GM10266 (cell line): ENCODE data around the gene EFNB1.

Source experiments
- DNase-seq: peaks from one replicate; pipeline ENCODE4 v3.0.0; 2012; ENCODE audit errors: extremely low spot score
- CTCF ChIP-seq: IDR thresholded peaks from 2 replicates; pipeline ENCODE4 v1.5.1; 2012; ENCODE audit warnings: mild to moderate bottlenecking, low read depth; ENCODE audit not compliant: control insufficient read depth, insufficient read depth; ENCODE audit errors: missing control alignments

The EFNB1 gene

GRCh38 chrX:68847172-68847571 is 18.4 kb downstream of the EFNB1 start:
- DNase-seq, result no peak
- TF ChIP-seq CTCF, result no peak

GRCh38 chrX:68848189-68848940 is 19.5 kb downstream of the EFNB1 start:
- no peak for DNase-seq
- TF ChIP-seq CTCF, result no peak

- TF ChIP-seq CTCF, result no peak
- DNase-seq, result no peak
Measured at GRCh38 chrX:68851082-68851481, 22.3 kb downstream of the EFNB1 start.

GRCh38 chrX:68852046-68852445 is 23.2 kb downstream of the EFNB1 start:
- TF ChIP-seq CTCF, result no peak
- DNase-seq, result no peak

GRCh38 chrX:68853665-68854251 is 24.9 kb downstream of the EFNB1 start:
- TF ChIP-seq CTCF, result no peak
- no peak for DNase-seq

GRCh38 chrX:68865300-68865699 is 36.5 kb downstream of the EFNB1 start:
- no peak for TF ChIP-seq CTCF
- DNase-seq, result no peak

- TF ChIP-seq CTCF, result no peak
- DNase-seq, result no peak
Measured at GRCh38 chrX:68865926-68866325, 37.1 kb downstream of the EFNB1 start.
